Measurements from ENCODE around the gene RPA1.
"Not testable (repeated sequence)": the region's sequence is repeated elsewhere in the genome, so short reads cannot be mapped to it uniquely, and the experiment has no call there.

RPA1 gene

GRCh38 chr17:1829592-1830257, at the start of gene RPA1, which contains the start of gene SMYD4:
Gene RPA1 (plus strand): TSS chr17:1830005. CDS start chr17:1830094, 89 bp downstream.
Gene SMYD4 (minus strand): TSS chr17:1829902. CDS start chr17:1827994, 1,908 bp downstream.
- Histone ChIP-seq H3K9ac (ENCODE audit: low read depth, low read length) (peak within 1 kb of the TSS; percentile 74), H3K4me1 (ENCODE audit: insufficient read depth, low read length) (no peaks in the 10 kb centered on the region), H3K36me3 (ENCODE audit: insufficient read depth, low read length) (no peaks in the 10 kb centered on the region; the same call in 1 of the 2 replicates), H3K9me3 (ENCODE audit: control insufficient read depth, insufficient read depth, low read length) (no peaks in the 10 kb centered on the region)

GRCh38 chr17:1782171-1782567, 47.6 kb upstream of the RPA1 start:
- Histone ChIP-seq H3K9ac (ENCODE audit: low read depth, low read length) (no peak overlapping the region), H3K4me1 (ENCODE audit: insufficient read depth, low read length) (peaks cover 4% of the 10 kb centered on the region; the same call in 1 of the 2 replicates), H3K36me3 (ENCODE audit: insufficient read depth, low read length) (peaks cover 26% of the 10 kb centered on the region), H3K9me3 (ENCODE audit: control insufficient read depth, insufficient read depth, low read length) (no peaks in the 10 kb centered on the region)

GRCh38 chr17:1783271-1783670, 46.5 kb upstream of the RPA1 start:
- peaks cover 4% of the 10 kb centered on the region; the same call in 1 of the 2 replicates for H3K4me1 ChIP-seq (ENCODE audit: insufficient read depth, low read length)
- peaks cover 26% of the 10 kb centered on the region for H3K36me3 ChIP-seq (ENCODE audit: insufficient read depth, low read length)
- H3K9me3 ChIP-seq (ENCODE audit: control insufficient read depth, insufficient read depth, low read length) = no peaks in the 10 kb centered on the region
- H3K9ac ChIP-seq (ENCODE audit: low read depth, low read length) = no peak overlapping the region

GRCh38 chr17:1783834-1784611, 45.8 kb upstream of the RPA1 start:
- peaks cover 4% of the 10 kb centered on the region; the same call in 1 of the 2 replicates for H3K4me1 ChIP-seq (ENCODE audit: insufficient read depth, low read length)

GRCh38 chr17:1785930-1786329, 43.9 kb upstream of the RPA1 start:
- H3K4me1 ChIP-seq (ENCODE audit: insufficient read depth, low read length) = peaks cover 4% of the 10 kb centered on the region; the same call in 1 of the 2 replicates
- no peak overlapping the region for H3K9ac ChIP-seq (ENCODE audit: low read depth, low read length)
- H3K36me3 ChIP-seq (ENCODE audit: insufficient read depth, low read length) = peaks cover 20% of the 10 kb centered on the region
- H3K9me3 ChIP-seq (ENCODE audit: control insufficient read depth, insufficient read depth, low read length) = no peaks in the 10 kb centered on the region

More at GRCh38 chr17:1783834-1784611, 45.8 kb upstream of the RPA1 start:
- peaks cover 20% of the 10 kb centered on the region for H3K36me3 ChIP-seq (ENCODE audit: insufficient read depth, low read length)
- H3K9ac ChIP-seq (ENCODE audit: low read depth, low read length) = no peak overlapping the region
- no peaks in the 10 kb centered on the region for H3K9me3 ChIP-seq (ENCODE audit: control insufficient read depth, insufficient read depth, low read length)

- H3K36me3 ChIP-seq (ENCODE audit: insufficient read depth, low read length) = peaks cover 13% of the 10 kb centered on the region
- H3K9ac ChIP-seq (ENCODE audit: low read depth, low read length) = no peak overlapping the region
- peaks cover 4% of the 10 kb centered on the region; the same call in 1 of the 2 replicates for H3K4me1 ChIP-seq (ENCODE audit: insufficient read depth, low read length)
- H3K9me3 ChIP-seq (ENCODE audit: control insufficient read depth, insufficient read depth, low read length) = no peaks in the 10 kb centered on the region
These were observed 43.1 kb upstream of the RPA1 start for GRCh38 chr17:1786708-1787107.

- H3K36me3 ChIP-seq (ENCODE audit: insufficient read depth, low read length) = peaks cover 7% of the 10 kb centered on the region
- H3K9me3 ChIP-seq (ENCODE audit: control insufficient read depth, insufficient read depth, low read length) = no peaks in the 10 kb centered on the region
- H3K9ac ChIP-seq (ENCODE audit: low read depth, low read length) = no peak overlapping the region
- peaks cover 4% of the 10 kb centered on the region; the same call in 1 of the 2 replicates for H3K4me1 ChIP-seq (ENCODE audit: insufficient read depth, low read length)
These were observed 42.4 kb upstream of the RPA1 start for GRCh38 chr17:1787301-1787902.

GRCh38 chr17:1789936-1790335, 39.9 kb upstream of the RPA1 start:
- Histone ChIP-seq H3K4me1 (ENCODE audit: insufficient read depth, low read length) (no peaks in the 10 kb centered on the region), H3K9ac (ENCODE audit: low read depth, low read length) (no peak overlapping the region), H3K9me3 (ENCODE audit: control insufficient read depth, insufficient read depth, low read length) (no peaks in the 10 kb centered on the region), H3K36me3 (ENCODE audit: insufficient read depth, low read length) (no peaks in the 10 kb centered on the region)

- no peaks in the 10 kb centered on the region for H3K9me3 ChIP-seq (ENCODE audit: control insufficient read depth, insufficient read depth, low read length)
- no peaks in the 10 kb centered on the region for H3K4me1 ChIP-seq (ENCODE audit: insufficient read depth, low read length)
- H3K9ac ChIP-seq (ENCODE audit: low read depth, low read length) = no peak overlapping the region
- no peaks in the 10 kb centered on the region for H3K36me3 ChIP-seq (ENCODE audit: insufficient read depth, low read length)
These were observed 37.0 kb upstream of the RPA1 start for GRCh38 chr17:1792495-1793446.

- Histone ChIP-seq H3K4me1 (ENCODE audit: insufficient read depth, low read length) (no peaks in the 10 kb centered on the region), H3K36me3 (ENCODE audit: insufficient read depth, low read length) (no peaks in the 10 kb centered on the region)
These were observed 36.4 kb upstream of the RPA1 start for GRCh38 chr17:1793447-1793806.

GRCh38 chr17:1796800-1797199, 33.0 kb upstream of the RPA1 start:
- Histone ChIP-seq H3K4me1 (ENCODE audit: insufficient read depth, low read length) (no peaks in the 10 kb centered on the region), H3K9ac (ENCODE audit: low read depth, low read length) (no peak overlapping the region), H3K9me3 (ENCODE audit: control insufficient read depth, insufficient read depth, low read length) (no peaks in the 10 kb centered on the region), H3K36me3 (ENCODE audit: insufficient read depth, low read length) (no peaks in the 10 kb centered on the region)

More at GRCh38 chr17:1793447-1793806, 36.4 kb upstream of the RPA1 start:
- Histone ChIP-seq H3K9me3 (ENCODE audit: control insufficient read depth, insufficient read depth, low read length) (no peaks in the 10 kb centered on the region), H3K9ac (ENCODE audit: low read depth, low read length) (no peak overlapping the region)

GRCh38 chr17:1797323-1797722, 32.5 kb upstream of the RPA1 start:
- H3K36me3 ChIP-seq (ENCODE audit: insufficient read depth, low read length) = peaks cover 3% of the 10 kb centered on the region; the same call in 1 of the 2 replicates
- H3K9me3 ChIP-seq (ENCODE audit: control insufficient read depth, insufficient read depth, low read length) = no peaks in the 10 kb centered on the region
- H3K9ac ChIP-seq (ENCODE audit: low read depth, low read length) = no peak overlapping the region
- H3K4me1 ChIP-seq (ENCODE audit: insufficient read depth, low read length) = no peaks in the 10 kb centered on the region

GRCh38 chr17:1797846-1798245, 32.0 kb upstream of the RPA1 start:
- H3K9me3 ChIP-seq (ENCODE audit: control insufficient read depth, insufficient read depth, low read length); H3K36me3 ChIP-seq (ENCODE audit: insufficient read depth, low read length); H3K9ac ChIP-seq (ENCODE audit: low read depth, low read length): not testable (repeated sequence)

GRCh38 chr17:1800240-1800639, 29.6 kb upstream of the RPA1 start:
- H3K36me3 ChIP-seq (ENCODE audit: insufficient read depth, low read length) = peaks cover 6% of the 10 kb centered on the region; the same call in 1 of the 2 replicates
- no peaks in the 10 kb centered on the region for H3K4me1 ChIP-seq (ENCODE audit: insufficient read depth, low read length)
- H3K9ac ChIP-seq (ENCODE audit: low read depth, low read length) = no peak overlapping the region
- no peaks in the 10 kb centered on the region for H3K9me3 ChIP-seq (ENCODE audit: control insufficient read depth, insufficient read depth, low read length)

More at GRCh38 chr17:1797846-1798245, 32.0 kb upstream of the RPA1 start:
- H3K4me1 ChIP-seq (ENCODE audit: insufficient read depth, low read length) = not testable (repeated sequence)
